HCT116 (cell line): ENCODE measurements around the gene CEP112. TPM values are rescaled to one million over a fixed set of nuclear protein-coding genes. Genes with fewer than 3 reads are reported as not detected.
"Not testable (repeated sequence)": the region's sequence is repeated elsewhere in the genome, so short reads cannot be mapped to it uniquely, and the experiment has no call there.

Source experiments
- ATAC-seq: fragments of 200-7000 bp; cut with Tn5 transposase; 2 replicates; pipeline ENCODE4 v1.9.1; 2020; ENCODE audit warnings: mild to moderate bottlenecking, moderate library complexity
- BruUV-seq: library from RNA; stranded (reverse); fragments of 400-500 nt; replicated peaks from 2 replicates; lab custom pipeline; 2021; lab: Mats Ljungman, UMichigan
- CTCF ChIA-PET: fragments of 300-600 bp; sonication (Branson Sonifier 250); formaldehyde crosslinking; loops from one replicate; lab custom pipeline; 2021; ENCODE audit warnings: antibody characterized with exemption; lab: Charles Lee
- POLR2A ChIA-PET: fragments of 300-600, 350-600 bp; sonication (Branson Sonifier 250); formaldehyde crosslinking; loops from one replicate; lab custom pipeline; 2021; ENCODE audit warnings: antibody characterized with exemption; lab: Charles Lee
- RAD21 ChIA-PET, 2 experiments: fragments of 300-600 bp; sonication (Branson Sonifier 250); formaldehyde crosslinking; loops; one replicate each; lab custom pipeline; 2023; ENCODE audit warnings: low total read pairs in 2 of 2; ENCODE audit not compliant: uncharacterized antibody in 2 of 2, unreplicated experiment in 2 of 2, low non-redundant PET in 1 of 2; lab: Charles Lee
- DNase-seq: peaks from one replicate; pipeline ENCODE4 v3.0.0-alpha.2; 2010; ENCODE audit warnings: low read depth, low spot score
- H2AFZ ChIP-seq: fragments of 200-600 bp; shearing (Covaris generic), sonication (generic); 2 replicates; pipeline ENCODE4 v1.6.1; 2017; ENCODE audit warnings: low read depth, mixed run types, mixed read lengths, antibody characterized with exemption, low read length; ENCODE audit not compliant: poor library complexity, severe bottlenecking
- H3K27ac ChIP-seq: 2 replicates; pipeline ENCODE4 v1.5.1; 2012; ENCODE audit warnings: low read depth, low read length
- H3K27me3 ChIP-seq: fragments of 200-600 bp; sonication (generic); 2 replicates; pipeline ENCODE4 v1.6.1; 2016; ENCODE audit warnings: mixed run types, low read length, mixed read lengths; ENCODE audit not compliant: insufficient read depth
- H3K36me3 ChIP-seq, 2 experiments: fragments of 200-500 bp in 1 of 2; fragments of 200-600 bp in 1 of 2; sonication (Bioruptor generic) in 1 of 2; sonication (generic) in 1 of 2; 2 replicates each; pipeline versions ENCODE4 v1.5.1 to v1.6.1; 2014 to 2016; ENCODE audit warnings: low read length in 2 of 2, inconsistent platforms in 1 of 2, mixed read lengths in 1 of 2, mixed run types in 1 of 2; ENCODE audit not compliant: insufficient read depth in 2 of 2, control insufficient read depth in 1 of 2
- H3K4me1 ChIP-seq, 2 experiments: fragments of 200-600 bp in 1 of 2; sonication (generic) in 1 of 2; 2 replicates each; pipeline versions ENCODE4 v1.5.1 to v1.6.1; 2012 to 2017; ENCODE audit warnings: low read length in 2 of 2, inconsistent platforms in 1 of 2, mild to moderate bottlenecking in 1 of 2, mixed read lengths in 1 of 2, mixed run types in 1 of 2, moderate library complexity in 1 of 2; ENCODE audit not compliant: insufficient read depth in 2 of 2, control insufficient read depth in 1 of 2
- H3K4me2 ChIP-seq: fragments of 200-600 bp; sonication (generic); 2 replicates; pipeline ENCODE4 v1.6.1; 2017; ENCODE audit warnings: mixed run types, low read length, mixed read lengths
- H3K4me3 ChIP-seq, 2 experiments: fragments of 200-600 bp in 1 of 2; sonication (generic) in 1 of 2; replicated peaks in 1 of 2; 2 replicates each; pipeline ENCODE4 v1.5.1; 2011 to 2016; ENCODE audit warnings: low read length in 2 of 2, control low read depth in 1 of 2, low read depth in 1 of 2, mild to moderate bottlenecking in 1 of 2, mixed read lengths in 1 of 2, mixed run types in 1 of 2
- H3K79me2 ChIP-seq: fragments of 200-600 bp; sonication (generic); 2 replicates; pipeline ENCODE4 v1.6.1; 2017; ENCODE audit warnings: mild to moderate bottlenecking, mixed run types, low read length, moderate library complexity, mixed read lengths; ENCODE audit not compliant: insufficient read depth
- H3K9ac ChIP-seq: fragments of 200-600 bp; sonication (generic); 2 replicates; pipeline ENCODE4 v1.6.1; 2016; ENCODE audit warnings: low read length, mixed read lengths
- H3K9me2 ChIP-seq: fragments of 200-600 bp; sonication (generic), shearing (Covaris generic); 2 replicates; pipeline ENCODE4 v1.6.1; 2017; ENCODE audit warnings: mixed run types, mild to moderate bottlenecking, moderate library complexity; ENCODE audit not compliant: insufficient read depth
- H3K9me3 ChIP-seq, 2 experiments: fragments of 200-500 bp in 1 of 2; fragments of 200-600 bp in 1 of 2; sonication (Bioruptor generic) in 1 of 2; sonication (generic) in 1 of 2; 2 replicates each; pipeline ENCODE4 v1.6.1; 2014 to 2017; ENCODE audit warnings: low read length in 2 of 2, mixed read lengths in 2 of 2, inconsistent platforms in 1 of 2, low read depth in 1 of 2, mild to moderate bottlenecking in 1 of 2, mixed run types in 1 of 2, moderate library complexity in 1 of 2; ENCODE audit not compliant: control insufficient read depth in 1 of 2, insufficient read depth in 1 of 2
- H4K20me1 ChIP-seq: fragments of 200-600 bp; sonication (generic), shearing (Covaris generic); 2 replicates; pipeline ENCODE4 v1.6.1; 2017; ENCODE audit warnings: mixed run types, mild to moderate bottlenecking, moderate library complexity; ENCODE audit not compliant: insufficient read depth
- ATF3 ChIP-seq: IDR thresholded peaks from 2 replicates; pipeline ENCODE4 v1.6.1; 2012
- CBX3 ChIP-seq: IDR thresholded peaks from 2 replicates; pipeline ENCODE4 v1.6.1; 2012; ENCODE audit warnings: low read depth
- CEBPB ChIP-seq: IDR thresholded peaks from 2 replicates; pipeline ENCODE4 v1.6.1; 2012; ENCODE audit warnings: low read depth
- CTCF ChIP-seq, 3 experiments: fragments of 200-600 bp in 1 of 3; sonication (generic) in 1 of 3; IDR thresholded peaks in 2 of 3; conservative IDR thresholded peaks in 1 of 3; 2 replicates each; pipeline ENCODE4 v1.5.1; 2012 to 2017; ENCODE audit warnings: low read depth in 2 of 3, low read length in 2 of 3, antibody characterized with exemption in 1 of 3, borderline replicate concordance in 1 of 3, control low read depth in 1 of 3, mild to moderate bottlenecking in 1 of 3, mixed read lengths in 1 of 3, mixed run types in 1 of 3, moderate library complexity in 1 of 3; ENCODE audit not compliant: insufficient read depth in 1 of 3
- EGR1 ChIP-seq: IDR thresholded peaks from 2 replicates; pipeline ENCODE4 v1.6.1; 2012; ENCODE audit warnings: low read depth
- EZH2 ChIP-seq: fragments of 200-600 bp; sonication (generic); IDR thresholded peaks from 2 replicates; pipeline ENCODE4 v1.6.1; 2017; ENCODE audit warnings: antibody characterized with exemption, mixed run types
- FOSL1 ChIP-seq: IDR thresholded peaks from 2 replicates; pipeline ENCODE4 v1.6.1; 2012; ENCODE audit warnings: low read depth
- JUND ChIP-seq: IDR thresholded peaks from 2 replicates; pipeline ENCODE4 v1.6.1; 2012
- POLR2A ChIP-seq: IDR thresholded peaks from 2 replicates; pipeline ENCODE4 v1.7.0; 2011; ENCODE audit warnings: borderline replicate concordance; ENCODE audit not compliant: insufficient read depth, insufficient read length; ENCODE audit errors: extremely low read depth
- POLR2AphosphoS5 ChIP-seq: IDR thresholded peaks from 2 replicates; pipeline ENCODE4 v1.6.1; 2011; ENCODE audit warnings: mild to moderate bottlenecking, low read depth, low read length, moderate library complexity
- REST ChIP-seq: IDR thresholded peaks from 2 replicates; pipeline ENCODE4 v1.6.1; 2012; ENCODE audit warnings: low read depth
- SIN3A ChIP-seq: IDR thresholded peaks from 2 replicates; pipeline ENCODE4 v1.6.1; 2012; ENCODE audit warnings: low read depth
- SP1 ChIP-seq: IDR thresholded peaks from 2 replicates; pipeline ENCODE4 v1.6.1; 2012; ENCODE audit warnings: low read depth
- SRF ChIP-seq: IDR thresholded peaks from 2 replicates; pipeline ENCODE4 v1.6.1; 2012; ENCODE audit warnings: low read depth
- TCF7L2 ChIP-seq: IDR thresholded peaks from 2 replicates; pipeline ENCODE4 v1.7.0; 2011; ENCODE audit warnings: borderline replicate concordance, inconsistent platforms; ENCODE audit not compliant: insufficient read depth, insufficient read length; ENCODE audit errors: extremely low read depth
- YY1 ChIP-seq: IDR thresholded peaks from 2 replicates; pipeline ENCODE4 v1.6.1; 2011; ENCODE audit warnings: low read length, low read depth, moderate library complexity, mild to moderate bottlenecking; ENCODE audit not compliant: insufficient replicate concordance; ENCODE audit errors: extremely low read depth
- ZFX ChIP-seq: fragments of 450-650 bp; IDR thresholded peaks from 2 replicates; pipeline ENCODE4 v1.6.1; 2017
- ZNF274 ChIP-seq: fragments of 200-500 bp; sonication (Bioruptor generic); IDR thresholded peaks from 2 replicates; pipeline ENCODE4 v1.6.1; 2014; ENCODE audit warnings: mild to moderate bottlenecking, low read depth, low read length, inconsistent platforms
- intact Hi-C: fragments of 100-400 bp; cut with micrococcal nuclease; formaldehyde crosslinking; loops from 2 replicates; pipeline ENCODE4 v1.10.0; 2022
- total RNA-seq: library from RNA; stranded (reverse); gene quantifications from one replicate; pipeline ENCODE4 v1.2.1, GENCODE V29; 2021; ENCODE audit not compliant: unreplicated experiment

CEP112 gene
- total RNA-seq, 1 experiment from 2014 or later: 10.9 TPM

- H3K27me3 ChIP-seq, H3K36me3 ChIP-seq, H3K9me3 ChIP-seq, intact Hi-C loops, H3K27ac ChIP-seq, H3K79me2 ChIP-seq, ATAC-seq, H2AFZ ChIP-seq, H4K20me1 ChIP-seq, H3K4me2 ChIP-seq, CTCF ChIA-PET, H3K9me2 ChIP-seq, DNase-seq, POLR2A ChIA-PET, H3K4me1 ChIP-seq, H3K9ac ChIP-seq, H3K4me3 ChIP-seq, RAD21 ChIA-PET, BruUV-seq: not testable (repeated sequence)
These were observed 383.4 kb downstream of the CEP112 start for GRCh38 chr17:65808566-65808965.

- CTCF ChIA-PET: no interaction called here
- peaks cover under 1 to 11% of the 10 kb centered on the region in 2 experiments; a peak in 3 of 4 replicates for H3K9me3 ChIP-seq
- POLR2A ChIA-PET: no interaction called here
- no peak overlapping the region for H3K9ac ChIP-seq
- no peak overlapping the region for H2AFZ ChIP-seq
- H3K36me3 ChIP-seq: no peaks in the 10 kb centered on the region
- H3K79me2 ChIP-seq: no peaks in the 10 kb centered on the region
- intact Hi-C loops: no loop called here
- DNase-seq: no peak
- H3K27me3 ChIP-seq: no peaks in the 10 kb centered on the region
- BruUV-seq: no TSS peak
- H3K4me2 ChIP-seq: no peak overlapping the region
- H3K4me1 ChIP-seq: no peaks in the 10 kb centered on the region
- H3K4me3 ChIP-seq: no peak overlapping the region
- H3K27ac ChIP-seq: no peak overlapping the region
- no peaks in the 10 kb centered on the region for H4K20me1 ChIP-seq
- no peaks in the 10 kb centered on the region for H3K9me2 ChIP-seq
- RAD21 ChIA-PET: no interaction called here
- no peak for ATAC-seq
- TF ChIP-seq SIN3A: no peak
- no peak for TF ChIP-seq SP1
- no peak for TF ChIP-seq YY1
- TF ChIP-seq ZFX: no peak
- no peak for TF ChIP-seq FOSL1
- no peak for TF ChIP-seq CTCF (IDR thresholded peaks at IDR 0.05 in 2 of 3, conservative IDR thresholded peaks at IDR 0.05 in 1 of 3; ENCODE audit: borderline replicate concordance in 1 of 3, insufficient read depth in 1 of 3, low read depth in 2 of 3, low read length in 2 of 3)
- no peak for TF ChIP-seq TCF7L2
- no peak for TF ChIP-seq POLR2AphosphoS5
- TF ChIP-seq CEBPB: no peak
- no peak for TF ChIP-seq REST
- no peak for TF ChIP-seq POLR2A
- TF ChIP-seq EZH2: no peak
- TF ChIP-seq SRF: no peak
- TF ChIP-seq CBX3: no peak
- TF ChIP-seq EGR1: no peak
- TF ChIP-seq ATF3: no peak
- no peak for TF ChIP-seq ZNF274
- TF ChIP-seq JUND: no peak
These were observed 384.6 kb downstream of the CEP112 start for GRCh38 chr17:65807361-65807760.
